Caco-2 (cell line): ENCODE measurements around the gene SPEM3. TPM values are rescaled to one million over a fixed set of nuclear protein-coding genes. Genes with fewer than 3 reads are reported as not detected.

Source experiments
- BruUV-seq: library from RNA; stranded (reverse); fragments of 400-500 nt; replicated peaks from 2 replicates; lab custom pipeline; 2021; lab: Mats Ljungman, UMichigan
- CTCF ChIA-PET: fragments of 300-600 bp; sonication (Branson Sonifier 250); formaldehyde crosslinking; loops from one replicate; lab custom pipeline; 2022; ENCODE audit warnings: antibody characterized with exemption; lab: Charles Lee
- POLR2A ChIA-PET: fragments of 300-600 bp; sonication (Branson Sonifier 250); formaldehyde crosslinking; loops from one replicate; lab custom pipeline; 2022; ENCODE audit warnings: antibody characterized with exemption; lab: Charles Lee
- DNase-seq, 2 experiments: peaks; one replicate each; pipeline versions ENCODE4 v3.0.0 to v3.0.0-alpha.2; 2020 to 2022
- H3K27me3 ChIP-seq: replicated peaks from 2 replicates; pipeline ENCODE4 v1.6.0; 2011; ENCODE audit warnings: low read length; ENCODE audit not compliant: control insufficient read depth, insufficient read depth
- H3K36me3 ChIP-seq: 2 replicates; pipeline ENCODE4 v1.5.1; 2011; ENCODE audit warnings: low read length; ENCODE audit not compliant: control insufficient read depth, insufficient read depth
- H3K4me1 ChIP-seq: fragments of 250-450 bp; sonication (Bioruptor Pico); 2 replicates; pipeline ENCODE4 v1.5.1; 2020; ENCODE audit warnings: mild to moderate bottlenecking
- H3K4me3 ChIP-seq: 2 replicates; pipeline ENCODE4 v1.5.1; 2011; ENCODE audit warnings: low read depth, mild to moderate bottlenecking, control low read depth, low read length
- H3K9me3 ChIP-seq: fragments of 250-450 bp; sonication (Bioruptor Pico); 2 replicates; pipeline ENCODE4 v1.5.1; 2020; ENCODE audit warnings: mild to moderate bottlenecking, moderate library complexity
- H3K27ac Mint-ChIP-seq: one replicate; pipeline ENCODE4 v1.8.0; 2022; ENCODE audit warnings: mixed read lengths; ENCODE audit not compliant: unreplicated experiment
- H3K27me3 Mint-ChIP-seq: one replicate; pipeline ENCODE4 v1.8.0; 2022; ENCODE audit warnings: mixed read lengths; ENCODE audit not compliant: insufficient read depth, unreplicated experiment
- H3K36me3 Mint-ChIP-seq: one replicate; pipeline ENCODE4 v1.8.0; 2022; ENCODE audit warnings: mild to moderate bottlenecking, mixed read lengths; ENCODE audit not compliant: insufficient read depth, unreplicated experiment
- H3K4me1 Mint-ChIP-seq: one replicate; pipeline ENCODE4 v1.8.0; 2022; ENCODE audit warnings: low read depth, mixed read lengths; ENCODE audit not compliant: unreplicated experiment
- H3K4me3 Mint-ChIP-seq: one replicate; pipeline ENCODE4 v1.8.0; 2022; ENCODE audit warnings: mild to moderate bottlenecking, moderate library complexity, mixed read lengths; ENCODE audit not compliant: unreplicated experiment
- H3K9me3 Mint-ChIP-seq: one replicate; pipeline ENCODE4 v1.8.0; 2022; ENCODE audit warnings: mixed read lengths; ENCODE audit not compliant: unreplicated experiment
- intact Hi-C: fragments of 100-400 bp; cut with micrococcal nuclease; formaldehyde crosslinking; loops from one replicate; pipeline ENCODE4 v1.10.0; 2022; ENCODE audit not compliant: unreplicated experiment
- total RNA-seq: library from RNA; stranded (reverse); gene quantifications from 2 replicates; pipeline ENCODE4 v1.2.3, GENCODE V29; 2022
- TF ChIP-seq, protein P1 (sequence below), 2 experiments: fragments of 200-600 bp in 1 of 2; IDR thresholded peaks; 1 replicate in 1 of 2; 2 replicates in 1 of 2; pipeline versions ENCODE4 v1.5.1 to v1.8.0; 2011 to 2022; ENCODE audit warnings: antibody characterized with exemption in 1 of 2, control low read depth in 1 of 2, inconsistent platforms in 1 of 2, low read depth in 1 of 2, low read length in 1 of 2, mild to moderate bottlenecking in 1 of 2, moderate library complexity in 1 of 2; ENCODE audit not compliant: insufficient read depth in 1 of 2, severe bottlenecking in 1 of 2, unreplicated experiment in 1 of 2

Gene SPEM3
- total RNA-seq, 1 experiment from 2014 or later: not detected

DNA sequence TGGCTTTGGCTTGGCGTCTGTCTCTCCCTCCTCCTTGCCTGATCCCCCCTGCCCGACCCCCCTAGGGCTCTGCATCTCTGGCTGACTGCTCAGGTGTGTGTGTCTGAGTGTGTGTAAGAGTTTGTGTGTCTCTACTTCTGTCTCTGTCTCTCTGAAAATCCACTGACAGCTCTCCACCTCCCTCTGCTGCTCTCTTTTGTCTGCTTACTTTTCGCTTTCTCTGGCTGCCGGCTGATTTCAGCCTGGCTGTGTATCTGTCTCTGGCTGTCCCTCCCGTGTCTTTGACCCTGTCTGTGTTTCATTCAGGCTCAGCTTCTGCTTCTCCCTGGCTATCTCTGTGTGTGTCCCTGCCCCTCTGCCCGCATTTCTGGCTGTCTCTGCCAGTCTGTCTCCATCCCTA, 12.3 kb upstream of the SPEM3 start:
- ChIA-PET CTCF (no interaction called here), POLR2A (no interaction called here)
- Histone ChIP-seq H3K36me3 (no peaks in the 10 kb centered on the region), H3K9me3 (no peaks in the 10 kb centered on the region), H3K27me3 (no peaks in the 10 kb centered on the region), H3K4me3 (no peak overlapping the region), H3K4me1 (no peaks in the 10 kb centered on the region)
- TF ChIP-seq, protein P1, sequence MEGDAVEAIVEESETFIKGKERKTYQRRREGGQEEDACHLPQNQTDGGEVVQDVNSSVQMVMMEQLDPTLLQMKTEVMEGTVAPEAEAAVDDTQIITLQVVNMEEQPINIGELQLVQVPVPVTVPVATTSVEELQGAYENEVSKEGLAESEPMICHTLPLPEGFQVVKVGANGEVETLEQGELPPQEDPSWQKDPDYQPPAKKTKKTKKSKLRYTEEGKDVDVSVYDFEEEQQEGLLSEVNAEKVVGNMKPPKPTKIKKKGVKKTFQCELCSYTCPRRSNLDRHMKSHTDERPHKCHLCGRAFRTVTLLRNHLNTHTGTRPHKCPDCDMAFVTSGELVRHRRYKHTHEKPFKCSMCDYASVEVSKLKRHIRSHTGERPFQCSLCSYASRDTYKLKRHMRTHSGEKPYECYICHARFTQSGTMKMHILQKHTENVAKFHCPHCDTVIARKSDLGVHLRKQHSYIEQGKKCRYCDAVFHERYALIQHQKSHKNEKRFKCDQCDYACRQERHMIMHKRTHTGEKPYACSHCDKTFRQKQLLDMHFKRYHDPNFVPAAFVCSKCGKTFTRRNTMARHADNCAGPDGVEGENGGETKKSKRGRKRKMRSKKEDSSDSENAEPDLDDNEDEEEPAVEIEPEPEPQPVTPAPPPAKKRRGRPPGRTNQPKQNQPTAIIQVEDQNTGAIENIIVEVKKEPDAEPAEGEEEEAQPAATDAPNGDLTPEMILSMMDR (IDR thresholded peaks at IDR 0.05; ENCODE audit: insufficient read depth in 1 of 2, low read depth in 1 of 2, low read length in 1 of 2, severe bottlenecking in 1 of 2, unreplicated experiment in 1 of 2): peak in 1 of 2 experiments; percentile 4
- BruUV-seq: no TSS peak
- Mint-ChIP-seq H3K4me1 (no peaks in the 10 kb centered on the region), H3K27ac (peak overlapping the region; percentile 73), H3K36me3 (no peaks in the 10 kb centered on the region), H3K27me3 (no peaks in the 10 kb centered on the region), H3K9me3 (no peaks in the 10 kb centered on the region), H3K4me3 (no peak overlapping the region)
- no peak for DNase-seq
- intact Hi-C loops: no loop called here

DNA sequence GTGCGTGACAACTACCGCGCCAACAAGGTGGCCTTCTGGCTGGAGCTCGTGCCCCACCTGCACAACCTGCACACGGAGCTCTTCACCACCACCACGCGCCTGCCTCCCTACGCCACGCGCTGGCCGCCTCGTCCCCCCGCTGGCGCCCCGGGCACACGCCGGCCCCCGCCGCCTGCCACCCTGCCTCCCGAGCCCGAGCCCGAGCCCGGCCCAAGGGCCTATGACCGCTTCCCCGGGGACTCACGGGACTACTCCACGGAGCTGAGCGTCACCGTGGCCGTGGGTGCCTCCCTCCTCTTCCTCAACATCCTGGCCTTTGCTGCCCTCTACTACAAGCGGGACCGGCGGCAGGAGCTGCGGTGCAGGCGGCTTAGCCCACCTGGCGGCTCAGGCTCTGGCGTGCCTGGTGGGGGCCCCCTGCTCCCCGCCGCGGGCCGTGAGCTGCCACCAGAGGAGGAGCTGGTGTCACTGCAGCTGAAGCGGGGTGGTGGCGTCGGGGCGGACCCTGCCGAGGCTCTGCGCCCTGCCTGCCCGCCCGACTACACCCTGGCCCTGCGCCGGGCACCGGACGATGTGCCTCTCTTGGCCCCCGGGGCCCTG, 11.5 kb upstream of the SPEM3 start:
- Histone ChIP-seq H3K27me3 (no peaks in the 10 kb centered on the region), H3K9me3 (no peaks in the 10 kb centered on the region), H3K36me3 (no peaks in the 10 kb centered on the region), H3K4me3 (no peak overlapping the region), H3K4me1 (no peaks in the 10 kb centered on the region)
- no peak overlapping the region for H3K4me3 Mint-ChIP-seq
- H3K27ac Mint-ChIP-seq: no peak overlapping the region
- no peak for DNase-seq
- ChIA-PET POLR2A (no interaction called here), CTCF (no interaction called here)
- H3K27me3 Mint-ChIP-seq: no peaks in the 10 kb centered on the region
- BruUV-seq: no TSS peak
- intact Hi-C loops: no loop called here
- H3K9me3 Mint-ChIP-seq: no peaks in the 10 kb centered on the region
- no peaks in the 10 kb centered on the region for H3K4me1 Mint-ChIP-seq
- TF ChIP-seq, protein P1 (IDR thresholded peaks at IDR 0.05; ENCODE audit: insufficient read depth in 1 of 2, low read depth in 1 of 2, low read length in 1 of 2, severe bottlenecking in 1 of 2, unreplicated experiment in 1 of 2): no peak
- H3K36me3 Mint-ChIP-seq: no peaks in the 10 kb centered on the region

DNA sequence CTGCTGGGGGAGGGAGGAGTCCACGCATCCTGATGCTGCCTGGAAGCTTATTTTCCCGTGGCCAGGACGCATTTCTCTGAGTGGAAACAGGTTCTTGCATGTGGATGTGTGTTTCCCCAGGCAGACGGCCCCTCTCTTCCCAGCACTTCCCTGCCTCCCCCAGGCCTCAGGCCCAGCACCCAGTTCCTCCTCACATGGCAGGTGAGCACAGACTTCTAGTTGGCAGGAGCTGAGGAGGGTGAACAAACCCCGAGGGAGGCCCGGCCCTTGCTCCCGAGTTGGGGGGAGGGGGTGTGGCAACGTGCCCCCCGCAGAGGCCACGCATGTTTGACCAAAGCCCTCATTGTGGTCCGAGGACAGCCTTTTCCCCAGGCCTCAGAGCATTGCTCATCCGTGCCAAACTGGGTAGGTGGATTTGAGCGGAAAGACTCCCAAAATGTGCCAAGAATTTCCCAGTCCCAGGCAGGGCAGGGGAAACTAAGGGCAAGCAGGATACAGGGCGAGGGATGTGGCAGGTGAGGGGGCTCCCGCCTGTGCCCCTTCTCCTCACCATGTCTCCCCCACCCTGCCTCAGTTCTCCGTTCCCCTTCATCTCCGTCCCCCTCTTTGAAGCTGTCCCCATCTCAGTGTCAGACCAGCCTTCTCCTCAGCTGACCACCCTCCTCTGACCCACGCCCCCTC, 10.0 kb upstream of the SPEM3 start:
- ChIA-PET CTCF (no interaction called here), POLR2A (no interaction called here)
- Mint-ChIP-seq H3K36me3 (no peaks in the 10 kb centered on the region), H3K27me3 (no peaks in the 10 kb centered on the region), H3K4me1 (no peaks in the 10 kb centered on the region), H3K27ac (no peak overlapping the region), H3K9me3 (no peaks in the 10 kb centered on the region), H3K4me3 (no peak overlapping the region)
- no TSS peak for BruUV-seq
- TF ChIP-seq, protein P1 (IDR thresholded peaks at IDR 0.05; ENCODE audit: insufficient read depth in 1 of 2, low read depth in 1 of 2, low read length in 1 of 2, severe bottlenecking in 1 of 2, unreplicated experiment in 1 of 2): no peak
- Histone ChIP-seq H3K4me3 (no peak overlapping the region), H3K9me3 (no peaks in the 10 kb centered on the region), H3K27me3 (no peaks in the 10 kb centered on the region), H3K36me3 (no peaks in the 10 kb centered on the region), H3K4me1 (no peaks in the 10 kb centered on the region)
- intact Hi-C loops: no loop called here
- DNase-seq: no peak
